GM23248 (cell line): ENCODE results near the gene TXNDC17.

Experiments used
- EZH2 ChIP-seq: fragments of 200-600 bp; sonication (generic); IDR thresholded peaks from 2 replicates; pipeline ENCODE4 v1.6.1; 2018; ENCODE audit warnings: antibody characterized with exemption, mild to moderate bottlenecking; ENCODE audit not compliant: insufficient read depth, poor library complexity, severe bottlenecking
- EZH2phosphoT487 ChIP-seq: fragments of 200-600 bp; sonication (generic); IDR thresholded peaks from 2 replicates; pipeline ENCODE4 v1.6.1; 2018; ENCODE audit warnings: antibody characterized with exemption, moderate library complexity, mild to moderate bottlenecking, low read depth; ENCODE audit not compliant: insufficient read depth

DNA sequence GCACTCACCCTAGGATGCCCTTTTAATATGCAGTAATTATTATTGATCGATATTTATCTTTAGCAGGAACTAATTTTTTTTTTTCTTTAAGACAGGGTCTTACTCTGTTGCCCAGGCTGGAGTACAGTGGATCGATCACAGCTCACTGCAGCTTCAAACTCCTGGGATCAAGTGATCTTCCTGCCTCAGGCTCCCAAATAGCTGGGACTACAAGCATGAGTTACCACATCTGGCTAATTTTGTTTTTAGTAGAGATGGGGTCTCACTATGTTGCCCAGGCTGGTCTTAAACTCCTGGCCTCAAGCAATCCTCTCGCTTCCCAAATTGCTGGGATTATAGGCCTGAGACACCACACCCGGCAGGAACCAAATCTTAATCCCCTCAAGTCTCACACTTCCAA, 29.6 kb upstream of the TXNDC17 start:
- TF ChIP-seq EZH2 (no peak), EZH2phosphoT487 (no peak)
